ENCODE results near the gene PTPRF. TPM values are rescaled to one million over a fixed set of nuclear protein-coding genes. Genes with fewer than 3 reads are reported as not detected.

PTPRF gene
- polyA plus RNA-seq, 3 donors: not detected

- no peaks in the 10 kb centered on the region for H3K27me3 ChIP-seq (ENCODE audit: control insufficient read depth in 2 of 2, insufficient read depth in 2 of 2, low read length in 2 of 2)
- Mint-ChIP-seq H3K4me3 (no peak overlapping the region), H3K4me1 (peaks cover 9% of the 10 kb centered on the region), H3K9me3 (no peaks in the 10 kb centered on the region), H3K36me3 (no peaks in the 10 kb centered on the region), H3K27ac (no peak overlapping the region), H3K27me3 (ENCODE audit: low read depth in 3 of 3) (peaks cover 0 to 5% (median 3%) of the 10 kb centered on the region in 3 donors)
- H2AFZ ChIP-seq (ENCODE audit: insufficient read depth, low read depth, low read length, poor library complexity, severe bottlenecking): no peak overlapping the region
- no peak overlapping the region for H3K9ac ChIP-seq (ENCODE audit: insufficient read depth, low read length, poor library complexity, severe bottlenecking)
- H3K4me1 ChIP-seq (ENCODE audit: control insufficient read depth in 1 of 2, insufficient read depth in 2 of 2, low read length in 2 of 2): no peaks in the 10 kb centered on the region
- no peak overlapping the region for H3K4me2 ChIP-seq (replicated peaks; ENCODE audit: extremely low read depth, low read length, poor library complexity, severe bottlenecking)
- no peaks in the 10 kb centered on the region for H4K20me1 ChIP-seq (ENCODE audit: insufficient read depth, low read length)
- WGBS (ENCODE audit: insufficient coverage): 50% methylated on average over 2 of the region's 2 CpGs
- H3K36me3 ChIP-seq (replicated peaks in 1 of 2; ENCODE audit: control insufficient read depth in 1 of 2, insufficient read depth in 2 of 2, low read length in 2 of 2): no peaks in the 10 kb centered on the region
- no peaks in the 10 kb centered on the region for H3K79me2 ChIP-seq (ENCODE audit: insufficient read depth, low read length)
- H3K4me3 ChIP-seq (replicated peaks in 1 of 3; ENCODE audit: low read depth in 2 of 3, low read length in 3 of 3): no peak overlapping the region
- no peak for DNase-seq
- no peaks in the 10 kb centered on the region for H3K9me3 ChIP-seq (replicated peaks in 1 of 2; ENCODE audit: control insufficient read depth in 1 of 2, insufficient read depth in 1 of 2, low read length in 2 of 2)
- no peak overlapping the region for H3K27ac ChIP-seq (ENCODE audit: low read depth in 1 of 2, low read length in 2 of 2)
- no peak for TF ChIP-seq CTCF (IDR thresholded peaks at IDR 0.05)
- intact Hi-C loops (cut with micrococcal nuclease): no loop called here
Observed at GRCh38 chr1:43572084-43572483, 41.4 kb downstream of the PTPRF start.

- H3K9me3 Mint-ChIP-seq: no peaks in the 10 kb centered on the region
- Histone ChIP-seq H4K20me1 (ENCODE audit: insufficient read depth, low read length) (no peaks in the 10 kb centered on the region), H2AFZ (ENCODE audit: insufficient read depth, low read depth, low read length, poor library complexity, severe bottlenecking) (no peak overlapping the region), H3K36me3 (replicated peaks in 1 of 2; ENCODE audit: control insufficient read depth in 1 of 2, insufficient read depth in 2 of 2, low read length in 2 of 2) (no peaks in the 10 kb centered on the region), H3K27ac (ENCODE audit: low read depth in 1 of 2, low read length in 2 of 2) (no peak overlapping the region), H3K4me3 (replicated peaks in 1 of 3; ENCODE audit: low read depth in 2 of 3, low read length in 3 of 3) (no peak overlapping the region), H3K9me3 (replicated peaks in 1 of 2; ENCODE audit: control insufficient read depth in 1 of 2, insufficient read depth in 1 of 2, low read length in 2 of 2) (no peaks in the 10 kb centered on the region), H3K4me2 (replicated peaks; ENCODE audit: extremely low read depth, low read length, poor library complexity, severe bottlenecking) (no peak overlapping the region), H3K4me1 (ENCODE audit: control insufficient read depth in 1 of 2, insufficient read depth in 2 of 2, low read length in 2 of 2) (no peaks in the 10 kb centered on the region), H3K27me3 (ENCODE audit: control insufficient read depth in 2 of 2, insufficient read depth in 2 of 2, low read length in 2 of 2) (no peaks in the 10 kb centered on the region), H3K9ac (ENCODE audit: insufficient read depth, low read length, poor library complexity, severe bottlenecking) (no peak overlapping the region), H3K79me2 (ENCODE audit: insufficient read depth, low read length) (no peaks in the 10 kb centered on the region)
- intact Hi-C loops (cut with micrococcal nuclease): no loop called here
- H3K27ac Mint-ChIP-seq: no peak overlapping the region
- peaks cover 1 to 5% (median 3%) of the 10 kb centered on the region in 3 donors for H3K27me3 Mint-ChIP-seq (ENCODE audit: low read depth in 3 of 3)
- no peaks in the 10 kb centered on the region for H3K36me3 Mint-ChIP-seq
- WGBS (ENCODE audit: insufficient coverage): 97% methylated on average over 9 of the region's 9 CpGs
- peaks cover 9% of the 10 kb centered on the region for H3K4me1 Mint-ChIP-seq
- no peak for TF ChIP-seq CTCF (IDR thresholded peaks at IDR 0.05)
- H3K4me3 Mint-ChIP-seq: no peak overlapping the region
- no peak for DNase-seq
Observed at GRCh38 chr1:43572538-43572937, 41.9 kb downstream of the PTPRF start.
